Nephron progenitor cell (in vitro differentiated cells): ENCODE data around the gene HDDC3.
A peak's percentile ranks its signal among the peaks of the same experiment; 100 is the strongest.
"Not testable (repeated sequence)": the region's sequence is repeated elsewhere in the genome, so short reads cannot be mapped to it uniquely, and the experiment has no call there.

Experiments used
- DNase-seq: peaks from one replicate; pipeline ENCODE4 v3.0.0; 2021
- H3K27ac Mint-ChIP-seq: 2 replicates; pipeline ENCODE4 v1.8.0; 2021; ENCODE audit warnings: mild to moderate bottlenecking, moderate library complexity, mixed read lengths
- H3K27me3 Mint-ChIP-seq: 2 replicates; pipeline ENCODE4 v1.8.0; 2021; ENCODE audit warnings: mild to moderate bottlenecking, low read depth, mixed read lengths; ENCODE audit not compliant: poor library complexity
- H3K36me3 Mint-ChIP-seq: 2 replicates; pipeline ENCODE4 v1.8.0; 2021; ENCODE audit warnings: low read depth, mixed read lengths
- H3K4me1 Mint-ChIP-seq: 2 replicates; pipeline ENCODE4 v1.8.0; 2021; ENCODE audit warnings: mixed read lengths
- H3K4me3 Mint-ChIP-seq: 2 replicates; pipeline ENCODE4 v1.8.0; 2021; ENCODE audit warnings: mild to moderate bottlenecking, moderate library complexity, mixed read lengths
- H3K9me3 Mint-ChIP-seq: 2 replicates; pipeline ENCODE4 v1.8.0; 2021; ENCODE audit warnings: mild to moderate bottlenecking, moderate library complexity, mixed read lengths
- CTCF ChIP-seq: fragments of 200-600 bp; sonication (generic); IDR thresholded peaks from 2 replicates; pipeline ENCODE4 v1.5.0; 2021; ENCODE audit warnings: antibody characterized with exemption

The HDDC3 gene

GRCh38 chr15:90902040-90902839 lies 30.1 kb downstream of the HDDC3 start:
- H3K36me3 Mint-ChIP-seq: peaks cover 21% of the 10 kb centered on the region
- peak; percentile 40 for TF ChIP-seq CTCF

GRCh38 chr15:90901175-90902039 lies 30.9 kb downstream of the HDDC3 start:
- H3K9me3 Mint-ChIP-seq: no peaks in the 10 kb centered on the region
- peaks cover 14% of the 10 kb centered on the region for H3K36me3 Mint-ChIP-seq
- no peak for DNase-seq
- H3K27ac Mint-ChIP-seq: peak overlapping the region; percentile 39
- peaks cover 25% of the 10 kb centered on the region for H3K4me1 Mint-ChIP-seq
- H3K4me3 Mint-ChIP-seq: peak overlapping the region; percentile 87
- peaks cover 31% of the 10 kb centered on the region for H3K27me3 Mint-ChIP-seq
- no peak for TF ChIP-seq CTCF

More at GRCh38 chr15:90902040-90902839, 30.1 kb downstream of the HDDC3 start:
- no peaks in the 10 kb centered on the region for H3K9me3 Mint-ChIP-seq
- peak overlapping the region; percentile 87 for H3K4me3 Mint-ChIP-seq
- peaks cover 31% of the 10 kb centered on the region for H3K27me3 Mint-ChIP-seq
- peak; percentile 76 for DNase-seq
- H3K27ac Mint-ChIP-seq: peak overlapping the region; percentile 39
- peaks cover 25% of the 10 kb centered on the region for H3K4me1 Mint-ChIP-seq

- Mint-ChIP-seq H3K4me1 (peaks cover 20% of the 10 kb centered on the region), H3K27me3 (peaks cover 21% of the 10 kb centered on the region)
- H3K36me3 Mint-ChIP-seq, H3K9me3 Mint-ChIP-seq, H3K4me3 Mint-ChIP-seq, DNase-seq, H3K27ac Mint-ChIP-seq: not testable (repeated sequence)
These were observed 35.2 kb downstream of the HDDC3 start for GRCh38 chr15:90897131-90897655.

- Mint-ChIP-seq H3K36me3 (peaks cover 10% of the 10 kb centered on the region), H3K27ac (no peak overlapping the region), H3K4me3 (no peak overlapping the region), H3K4me1 (peaks cover 10% of the 10 kb centered on the region), H3K9me3 (no peaks in the 10 kb centered on the region), H3K27me3 (peaks cover 18% of the 10 kb centered on the region)
- TF ChIP-seq CTCF: no peak
- DNase-seq: no peak
These were observed 36.7 kb downstream of the HDDC3 start for GRCh38 chr15:90895571-90896117.

GRCh38 chr15:90893175-90894090 lies 38.9 kb downstream of the HDDC3 start:
- H3K4me3 Mint-ChIP-seq: no peak overlapping the region
- TF ChIP-seq CTCF: no peak
- DNase-seq: no peak
- peaks cover 29% of the 10 kb centered on the region for H3K4me1 Mint-ChIP-seq
- H3K36me3 Mint-ChIP-seq: peaks cover 10% of the 10 kb centered on the region
- H3K27me3 Mint-ChIP-seq: peaks cover 8% of the 10 kb centered on the region
- H3K27ac Mint-ChIP-seq: no peak overlapping the region
- no peaks in the 10 kb centered on the region for H3K9me3 Mint-ChIP-seq
